GM19240 (cell line): ENCODE results near the gene RMND1.
A peak's percentile ranks its signal among the peaks of the same experiment; 100 is the strongest.
"Not testable (repeated sequence)": the region's sequence is repeated elsewhere in the genome, so short reads cannot be mapped to it uniquely, and the experiment has no call there.

Source experiments
- DNase-seq: peaks from one replicate; pipeline ENCODE4 v3.0.0; 2011; ENCODE audit warnings: low spot score; ENCODE audit not compliant: insufficient read length

RMND1 gene

DNA sequence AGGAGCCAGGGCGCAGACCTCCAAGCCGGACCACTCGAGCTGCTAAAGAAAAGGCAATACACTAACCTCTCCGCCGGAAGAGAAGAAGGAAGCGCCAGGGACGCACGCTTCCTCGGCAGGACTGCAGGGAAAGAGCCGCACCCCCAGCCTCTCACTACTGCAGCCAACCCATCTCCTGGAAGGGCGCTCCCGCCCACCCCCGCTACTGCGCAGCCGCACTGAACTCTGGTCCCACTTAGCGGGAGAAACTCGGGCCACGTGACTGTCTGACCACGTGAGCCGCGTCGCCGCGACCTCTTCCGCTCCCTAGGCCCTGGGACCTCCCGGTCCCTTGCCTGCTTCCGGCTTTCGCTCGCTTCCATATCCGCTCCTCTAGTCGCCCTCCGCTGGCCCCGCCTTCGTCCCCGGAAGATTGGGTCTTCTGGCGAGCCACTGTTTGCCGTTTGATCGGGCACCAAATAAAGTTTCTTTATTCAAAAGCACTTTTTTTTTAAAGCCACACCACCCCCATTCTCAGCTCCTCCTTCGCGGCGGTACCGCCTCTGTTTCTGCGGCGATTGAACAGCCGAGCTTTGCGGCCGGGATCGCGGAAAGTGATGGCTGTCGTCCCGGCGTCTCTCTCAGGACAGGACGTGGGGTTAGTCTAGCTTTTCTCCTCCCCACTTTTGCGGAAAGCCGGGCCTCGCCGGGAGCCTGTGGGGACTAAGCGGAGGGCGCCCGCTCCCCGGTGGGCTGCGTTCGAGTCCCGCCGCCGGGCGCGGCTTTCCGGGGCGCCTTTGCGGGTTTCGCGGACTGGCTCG is at the start of gene RMND1:
Gene RMND1, minus strand, starts transcription at position 177 of the 800 bp plus-strand sequence. CDS start 6,315 bp downstream, outside the sequence.
- DNase-seq: peak; percentile 96

DNA sequence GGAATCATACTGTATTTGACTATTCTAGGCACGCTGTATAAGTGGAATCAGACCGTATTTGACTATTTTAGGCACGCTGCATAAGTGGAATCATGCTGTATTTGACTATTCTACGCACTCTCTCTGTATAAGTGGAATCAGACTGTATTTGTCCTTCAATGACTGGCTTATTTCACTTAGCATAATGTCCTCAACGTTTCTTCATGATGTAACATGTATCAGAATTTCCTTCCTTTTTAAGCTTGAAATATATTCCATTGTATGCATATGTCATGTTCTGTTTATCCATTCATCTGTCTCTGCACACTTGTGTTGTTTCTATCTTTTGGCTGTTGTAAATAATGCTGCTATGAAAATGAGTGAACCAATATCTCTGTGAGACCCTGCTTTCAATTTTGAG is 47.6 kb upstream of the RMND1 start:
- no peak for DNase-seq

DNA sequence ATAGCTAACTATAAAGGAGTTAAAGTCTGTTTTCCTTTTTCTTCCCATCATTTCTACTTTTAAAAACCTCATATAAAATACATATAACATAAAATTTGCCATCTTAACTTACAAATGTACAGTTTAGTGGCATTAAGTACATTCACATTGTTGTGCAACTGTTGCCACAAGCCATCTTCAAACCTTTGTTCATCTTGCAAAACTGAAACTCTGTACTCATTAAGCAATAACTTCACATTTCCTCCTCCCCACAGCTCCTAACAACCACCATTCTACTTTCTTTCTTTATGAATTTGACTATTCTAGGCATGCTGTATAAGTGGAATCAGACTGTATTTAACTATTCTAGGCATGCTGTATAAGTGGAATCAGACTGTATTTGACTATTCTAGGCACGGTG is 46.4 kb upstream of the RMND1 start:
- DNase-seq: no peak

DNA sequence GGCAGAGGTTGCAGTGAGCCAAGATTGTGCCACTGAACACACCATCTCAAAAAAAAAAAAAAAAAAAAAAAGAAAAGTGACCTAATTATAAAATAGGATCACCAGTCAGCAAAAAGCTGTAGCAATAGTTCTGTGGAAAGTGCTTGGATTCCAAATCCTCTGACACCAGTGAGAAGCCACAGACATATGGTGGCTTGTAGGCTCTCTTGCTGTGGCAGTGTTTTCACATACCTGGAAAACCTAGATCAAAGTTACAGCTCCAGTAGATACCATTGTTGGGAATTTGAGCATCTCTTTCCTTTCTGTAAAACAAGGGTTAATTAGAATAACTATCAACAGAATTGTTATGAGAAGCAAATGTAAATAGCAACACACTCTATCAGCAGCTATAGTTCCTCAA is 46.0 kb upstream of the RMND1 start:
- DNase-seq: no peak

- no peak for DNase-seq
These were observed 43.5 kb upstream of the RMND1 start for GRCh38 chr6:151495380-151495779.

DNA sequence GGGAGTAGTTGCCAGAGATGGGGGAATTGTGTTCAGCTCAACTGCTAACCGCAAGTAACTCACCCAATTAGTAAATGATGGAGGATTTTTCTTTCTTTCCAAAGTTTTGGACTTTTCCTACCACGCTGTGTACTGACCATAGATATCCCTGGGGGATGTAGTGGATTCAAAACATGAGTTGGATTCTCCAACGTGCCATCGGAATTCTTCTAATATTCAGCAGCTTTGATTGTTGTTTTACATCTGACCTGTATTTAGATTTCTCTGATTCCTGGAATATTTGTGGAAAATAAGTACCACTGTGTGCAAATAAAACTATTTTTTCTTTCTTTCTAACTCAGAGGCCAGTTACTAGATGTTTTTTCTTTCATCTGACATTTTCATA is 43.0 kb upstream of the RMND1 start:
- no peak for DNase-seq

GRCh38 chr6:151494235-151494935 is 42.5 kb upstream of the RMND1 start:
- no peak for DNase-seq

GRCh38 chr6:151493804-151494234 is 41.9 kb upstream of the RMND1 start, which contains the start of gene CCDC170:
Gene CCDC170 (plus strand): TSS chr6:151494017. CDS start chr6:151494129, 112 bp downstream.
- DNase-seq: no peak

GRCh38 chr6:151493161-151493803 is 41.4 kb upstream of the RMND1 start:
- DNase-seq: no peak

DNA sequence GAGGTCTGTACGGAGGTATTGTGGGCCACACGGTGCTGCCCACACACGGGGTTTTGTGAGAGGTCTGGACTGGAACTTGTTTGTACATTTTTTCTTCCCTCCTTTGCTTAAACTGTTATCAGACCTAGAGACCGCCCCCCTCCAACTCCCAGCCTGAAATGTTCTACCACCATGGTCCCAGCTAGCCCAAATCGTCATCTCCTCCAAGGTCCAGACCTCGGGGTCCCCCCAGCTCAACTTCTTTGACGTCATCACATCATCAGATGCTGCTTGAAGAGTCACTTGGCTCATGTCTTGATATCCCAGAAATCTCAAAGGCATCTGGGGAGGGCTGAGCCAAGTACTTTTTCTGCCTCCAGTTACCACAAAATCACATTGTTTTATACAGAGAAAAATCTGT is 39.1 kb upstream of the RMND1 start:
- no peak for DNase-seq

- DNase-seq: no peak
These were observed 36.3 kb upstream of the RMND1 start for GRCh38 chr6:151488226-151488625.

DNA sequence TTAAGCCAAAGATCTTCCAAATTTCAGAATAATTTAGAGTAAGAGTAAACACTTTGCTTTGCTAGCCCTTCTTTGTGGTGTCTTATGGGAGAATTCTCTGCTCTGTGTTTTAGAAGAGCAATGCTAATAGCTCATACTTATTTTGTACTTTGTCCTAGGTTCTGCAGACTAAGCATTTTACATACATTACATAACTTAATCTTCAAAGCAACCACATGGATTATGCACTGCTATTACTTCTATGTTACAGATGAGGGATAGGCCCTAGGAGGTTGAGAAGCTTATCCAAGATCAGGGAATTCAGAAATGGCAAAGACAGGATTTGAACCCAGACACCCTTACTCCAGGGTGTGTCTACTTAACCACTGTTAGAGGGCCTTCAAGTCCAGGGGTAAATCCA is 32.1 kb upstream of the RMND1 start:
- DNase-seq: no peak

- no peak for DNase-seq
These were observed 30.4 kb upstream of the RMND1 start for GRCh38 chr6:151482290-151482689.

- no peak for DNase-seq
These were observed 29.9 kb upstream of the RMND1 start for GRCh38 chr6:151481786-151482185.

DNA sequence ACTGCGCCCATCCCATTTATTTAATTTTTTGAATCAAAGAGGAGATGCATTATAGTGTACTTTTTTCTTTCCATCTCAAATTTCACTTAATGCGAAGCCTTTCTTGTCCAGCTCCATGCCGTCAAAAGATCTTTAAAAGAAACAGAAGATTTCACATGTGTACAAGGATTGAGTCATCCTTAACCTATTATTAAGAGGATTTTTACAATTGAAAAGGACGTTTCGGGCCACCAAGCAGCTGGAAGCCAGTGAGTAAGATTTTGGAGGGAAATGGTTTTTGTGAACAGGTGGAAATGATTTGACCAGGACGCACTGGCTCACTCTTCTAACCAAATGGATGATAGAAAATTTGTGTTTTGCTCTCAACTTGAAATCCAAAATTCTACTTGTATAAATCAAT is 26.7 kb upstream of the RMND1 start:
- DNase-seq: no peak

DNA sequence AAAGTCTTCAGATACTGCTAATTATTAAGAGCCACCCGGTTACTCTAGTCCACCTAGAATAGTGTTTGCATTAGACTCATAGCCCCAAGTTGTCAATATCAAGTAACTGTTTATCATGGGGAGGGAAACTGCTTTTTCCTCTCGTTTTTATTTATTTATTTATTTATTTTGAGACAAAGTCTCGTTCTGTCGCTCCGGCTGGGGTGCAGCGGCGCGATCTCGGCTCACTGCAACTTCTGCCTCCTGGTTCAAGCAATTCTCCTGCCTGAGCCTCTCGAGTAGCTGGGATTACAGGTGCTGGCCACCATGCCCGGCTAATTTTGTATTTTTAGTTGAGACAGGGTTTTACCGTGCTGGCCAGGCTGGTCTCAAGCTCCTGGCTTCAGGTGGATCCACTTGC is 25.8 kb upstream of the RMND1 start:
- no peak for DNase-seq

- no peak for DNase-seq
These were observed 24.0 kb upstream of the RMND1 start for GRCh38 chr6:151475653-151476523.

- DNase-seq: no peak
These were observed 12.8 kb upstream of the RMND1 start for GRCh38 chr6:151464702-151465101.

DNA sequence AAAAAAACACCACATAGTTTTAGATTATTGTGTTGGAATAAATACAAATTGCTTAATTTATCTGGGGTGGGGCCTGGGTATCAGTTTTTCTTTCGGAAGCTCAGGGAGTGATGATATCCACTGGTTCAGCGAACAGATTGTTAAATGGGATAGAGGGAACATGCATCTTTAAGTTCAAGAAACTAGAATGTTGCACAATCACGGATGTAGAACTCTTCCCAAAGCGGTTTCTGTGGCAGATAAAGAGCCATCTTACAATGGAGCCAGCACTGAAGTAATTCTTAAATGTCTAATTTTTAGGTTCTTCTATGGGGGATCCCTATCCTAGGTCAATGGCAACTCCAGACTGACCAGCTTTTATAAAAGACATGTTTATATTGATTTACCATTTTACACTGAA is 9.7 kb upstream of the RMND1 start:
- DNase-seq: no peak

- DNase-seq: not testable (repeated sequence)
These were observed 3.9 kb upstream of the RMND1 start for GRCh38 chr6:151455751-151456398.
